ENCODE measurements around the gene SHH.

The SHH gene

GRCh38 chr7:155778349-155778748 lies 33.9 kb downstream of the SHH start:
- DNase-seq, result no peak
- no peak overlapping the region for H2AFZ ChIP-seq (ENCODE audit: low read length)
- TF ChIP-seq CTCF (IDR thresholded peaks at IDR 0.05; ENCODE audit: low read length), result no peak
- TF ChIP-seq EZH2 (optimal IDR thresholded peaks at IDR 0.05; ENCODE audit: low read depth, low read length), result no peak
- TF ChIP-seq EZH2phosphoT487 (IDR thresholded peaks at IDR 0.05; ENCODE audit: low read length), result no peak
- H3K9me3 ChIP-seq (replicated peaks; ENCODE audit: insufficient read depth, low read length), result no peaks in the 10 kb centered on the region
- H3K27me3 ChIP-seq (replicated peaks; ENCODE audit: insufficient read depth, low read length), result no peaks in the 10 kb centered on the region
- H4K20me1 ChIP-seq (ENCODE audit: insufficient read depth, low read length), result no peaks in the 10 kb centered on the region
- H3K79me2 ChIP-seq (ENCODE audit: low read length), result no peaks in the 10 kb centered on the region
- no peak overlapping the region for H3K4me2 ChIP-seq (ENCODE audit: low read depth, low read length)
- H3K36me3 ChIP-seq (replicated peaks; ENCODE audit: insufficient read depth, low read length), result peaks cover 21% of the 10 kb centered on the region; the same call in 1 of the 2 replicates
- H3F3A ChIP-seq (ENCODE audit: insufficient read depth, low read length), result no peaks in the 10 kb centered on the region
- H3K4me1 ChIP-seq (ENCODE audit: low read length), result no peaks in the 10 kb centered on the region
- no peak overlapping the region for H3K9ac ChIP-seq (ENCODE audit: low read length)
- H3K27ac ChIP-seq (ENCODE audit: low read length), result no peak overlapping the region
- no peak overlapping the region for H3K4me3 ChIP-seq (ENCODE audit: low read length)
- H3K9me2 ChIP-seq (replicated peaks; ENCODE audit: insufficient read depth, low read length), result no peaks in the 10 kb centered on the region

- H3K27me3 ChIP-seq (replicated peaks; ENCODE audit: insufficient read depth, low read length), result no peaks in the 10 kb centered on the region
- H3K9me2 ChIP-seq (replicated peaks; ENCODE audit: insufficient read depth, low read length), result no peaks in the 10 kb centered on the region
- peaks cover 21% of the 10 kb centered on the region; the same call in 1 of the 2 replicates for H3K36me3 ChIP-seq (replicated peaks; ENCODE audit: insufficient read depth, low read length)
Measured at GRCh38 chr7:155776606-155777005, 35.7 kb downstream of the SHH start.

GRCh38 chr7:155775691-155776090 lies 36.6 kb downstream of the SHH start:
- Histone ChIP-seq H3K4me2 (ENCODE audit: low read depth, low read length) (no peak overlapping the region), H3K27ac (ENCODE audit: low read length) (no peak overlapping the region), H3K79me2 (ENCODE audit: low read length) (peaks cover 10% of the 10 kb centered on the region; the same call in 1 of the 2 replicates), H3K36me3 (replicated peaks; ENCODE audit: insufficient read depth, low read length) (peaks cover 16% of the 10 kb centered on the region; the same call in 1 of the 2 replicates), H3K9me2 (replicated peaks; ENCODE audit: insufficient read depth, low read length) (no peaks in the 10 kb centered on the region), H3F3A (ENCODE audit: insufficient read depth, low read length) (no peaks in the 10 kb centered on the region), H3K9me3 (replicated peaks; ENCODE audit: insufficient read depth, low read length) (no peaks in the 10 kb centered on the region), H4K20me1 (ENCODE audit: insufficient read depth, low read length) (no peaks in the 10 kb centered on the region), H3K4me3 (ENCODE audit: low read length) (no peak overlapping the region), H3K9ac (ENCODE audit: low read length) (no peak overlapping the region), H3K27me3 (replicated peaks; ENCODE audit: insufficient read depth, low read length) (no peaks in the 10 kb centered on the region), H3K4me1 (ENCODE audit: low read length) (no peaks in the 10 kb centered on the region), H2AFZ (ENCODE audit: low read length) (no peak overlapping the region)
- DNase-seq, result no peak
- TF ChIP-seq CTCF (IDR thresholded peaks at IDR 0.05; ENCODE audit: low read length), result no peak
- TF ChIP-seq EZH2 (optimal IDR thresholded peaks at IDR 0.05; ENCODE audit: low read depth, low read length), result no peak
- TF ChIP-seq EZH2phosphoT487 (IDR thresholded peaks at IDR 0.05; ENCODE audit: low read length), result no peak

More at GRCh38 chr7:155776606-155777005, 35.7 kb downstream of the SHH start:
- no peaks in the 10 kb centered on the region for H3K4me1 ChIP-seq (ENCODE audit: low read length)
- TF ChIP-seq CTCF (IDR thresholded peaks at IDR 0.05; ENCODE audit: low read length), result no peak
- TF ChIP-seq EZH2 (optimal IDR thresholded peaks at IDR 0.05; ENCODE audit: low read depth, low read length), result no peak
- TF ChIP-seq EZH2phosphoT487 (IDR thresholded peaks at IDR 0.05; ENCODE audit: low read length), result no peak
- no peaks in the 10 kb centered on the region for H3F3A ChIP-seq (ENCODE audit: insufficient read depth, low read length)
- no peak overlapping the region for H2AFZ ChIP-seq (ENCODE audit: low read length)
- DNase-seq, result no peak
- H4K20me1 ChIP-seq (ENCODE audit: insufficient read depth, low read length), result no peaks in the 10 kb centered on the region
- H3K27ac ChIP-seq (ENCODE audit: low read length), result no peak overlapping the region
- peaks cover 6% of the 10 kb centered on the region; the same call in 1 of the 2 replicates for H3K79me2 ChIP-seq (ENCODE audit: low read length)
- H3K4me3 ChIP-seq (ENCODE audit: low read length), result no peak overlapping the region
- no peaks in the 10 kb centered on the region for H3K9me3 ChIP-seq (replicated peaks; ENCODE audit: insufficient read depth, low read length)
- no peak overlapping the region for H3K9ac ChIP-seq (ENCODE audit: low read length)
- H3K4me2 ChIP-seq (ENCODE audit: low read depth, low read length), result no peak overlapping the region

All from MM.1S (cell line).